ENCODE measurements around the gene TMEM151B. TPM values are rescaled to one million over a fixed set of nuclear protein-coding genes. Genes with fewer than 3 reads are reported as not detected.

The TMEM151B gene
- total RNA-seq, 1 experiment from 2014 or later, result not detected

DNA sequence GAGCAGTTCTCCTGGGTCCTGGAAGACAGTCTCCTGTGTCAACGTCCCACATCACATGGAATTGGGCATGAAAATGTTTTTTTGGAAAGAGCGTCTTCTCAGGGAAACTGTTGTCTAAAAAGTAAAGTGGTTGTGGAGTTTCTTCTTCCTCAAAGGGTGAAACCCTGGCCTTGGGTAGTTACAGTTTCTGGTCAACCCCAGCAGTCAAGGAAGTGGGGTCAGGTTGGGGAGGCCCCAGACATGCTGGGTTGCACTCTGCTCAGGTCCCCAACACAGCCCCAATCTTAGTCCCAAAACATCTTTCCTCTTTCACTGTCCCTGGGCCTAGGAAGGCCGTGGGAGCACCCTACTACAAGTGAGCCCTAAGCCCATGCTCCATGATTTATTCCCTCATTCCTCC lies 3.9 kb upstream of the TMEM151B start:
- Histone ChIP-seq H3K4me3 (ENCODE audit: low read depth, low read length) (no peak overlapping the region), H3K27me3 (replicated peaks; ENCODE audit: control insufficient read depth, insufficient read depth, low read length) (peaks cover 6% of the 10 kb centered on the region), H3K36me3 (ENCODE audit: control insufficient read depth, insufficient read depth, low read length) (no peaks in the 10 kb centered on the region), H3K4me1 (peaks cover 26% of the 10 kb centered on the region), H3K9me3 (no peaks in the 10 kb centered on the region)
- Mint-ChIP-seq H3K27me3 (ENCODE audit: insufficient read depth, unreplicated experiment) (peaks cover 5% of the 10 kb centered on the region), H3K4me3 (ENCODE audit: unreplicated experiment) (peak overlapping the region; percentile 38), H3K4me1 (ENCODE audit: low read depth, unreplicated experiment) (peaks cover 13% of the 10 kb centered on the region), H3K27ac (ENCODE audit: unreplicated experiment) (no peak overlapping the region), H3K9me3 (ENCODE audit: unreplicated experiment) (no peaks in the 10 kb centered on the region), H3K36me3 (ENCODE audit: insufficient read depth, unreplicated experiment) (peaks cover 15% of the 10 kb centered on the region)
- TF ChIP-seq, protein P1, sequence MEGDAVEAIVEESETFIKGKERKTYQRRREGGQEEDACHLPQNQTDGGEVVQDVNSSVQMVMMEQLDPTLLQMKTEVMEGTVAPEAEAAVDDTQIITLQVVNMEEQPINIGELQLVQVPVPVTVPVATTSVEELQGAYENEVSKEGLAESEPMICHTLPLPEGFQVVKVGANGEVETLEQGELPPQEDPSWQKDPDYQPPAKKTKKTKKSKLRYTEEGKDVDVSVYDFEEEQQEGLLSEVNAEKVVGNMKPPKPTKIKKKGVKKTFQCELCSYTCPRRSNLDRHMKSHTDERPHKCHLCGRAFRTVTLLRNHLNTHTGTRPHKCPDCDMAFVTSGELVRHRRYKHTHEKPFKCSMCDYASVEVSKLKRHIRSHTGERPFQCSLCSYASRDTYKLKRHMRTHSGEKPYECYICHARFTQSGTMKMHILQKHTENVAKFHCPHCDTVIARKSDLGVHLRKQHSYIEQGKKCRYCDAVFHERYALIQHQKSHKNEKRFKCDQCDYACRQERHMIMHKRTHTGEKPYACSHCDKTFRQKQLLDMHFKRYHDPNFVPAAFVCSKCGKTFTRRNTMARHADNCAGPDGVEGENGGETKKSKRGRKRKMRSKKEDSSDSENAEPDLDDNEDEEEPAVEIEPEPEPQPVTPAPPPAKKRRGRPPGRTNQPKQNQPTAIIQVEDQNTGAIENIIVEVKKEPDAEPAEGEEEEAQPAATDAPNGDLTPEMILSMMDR (IDR thresholded peaks at IDR 0.05; ENCODE audit: insufficient read depth in 1 of 2, low read depth in 1 of 2, low read length in 1 of 2, severe bottlenecking in 1 of 2, unreplicated experiment in 1 of 2), result no peak
- DNase-seq, result no peak
- CTCF ChIA-PET, result interaction anchor here (1.2 to 3.7 kb wide), 2 partner anchors 39 to 72 kb away, joined by 4 to 23 read pairs; no protein-coding TSS in a partner anchor
- intact Hi-C loops (cut with micrococcal nuclease; ENCODE audit: unreplicated experiment), result no loop called here
- POLR2A ChIA-PET, result no interaction called here
- no TSS peak for BruUV-seq (replicated peaks)

DNA sequence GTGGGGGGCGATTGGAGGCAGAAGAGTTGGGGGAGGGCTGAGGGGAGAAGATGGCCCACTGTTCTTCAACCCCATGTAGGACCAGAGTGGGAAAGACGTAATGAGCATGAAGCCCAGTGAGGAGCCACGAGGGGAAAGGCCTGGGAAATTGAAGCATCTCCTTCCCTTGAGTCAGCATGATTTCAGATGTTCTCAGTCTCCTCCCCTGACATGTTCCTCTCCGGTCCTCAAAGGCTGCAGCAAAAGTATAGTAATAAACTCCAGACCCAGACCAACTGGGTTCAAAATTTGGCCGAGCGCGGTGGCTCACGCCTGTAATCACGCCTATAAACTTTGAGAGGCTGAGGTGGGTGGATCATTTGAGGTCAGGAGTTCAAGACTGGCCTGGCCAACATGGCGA lies 3.0 kb upstream of the TMEM151B start:
- Histone ChIP-seq H3K9me3 (no peaks in the 10 kb centered on the region), H3K27me3 (replicated peaks; ENCODE audit: control insufficient read depth, insufficient read depth, low read length) (peaks cover 6% of the 10 kb centered on the region), H3K4me1 (peaks cover 26% of the 10 kb centered on the region), H3K4me3 (ENCODE audit: low read depth, low read length) (no peak overlapping the region), H3K36me3 (ENCODE audit: control insufficient read depth, insufficient read depth, low read length) (no peaks in the 10 kb centered on the region)
- no TSS peak for BruUV-seq (replicated peaks)
- Mint-ChIP-seq H3K27me3 (ENCODE audit: insufficient read depth, unreplicated experiment) (peaks cover 8% of the 10 kb centered on the region), H3K4me1 (ENCODE audit: low read depth, unreplicated experiment) (peaks cover 13% of the 10 kb centered on the region), H3K4me3 (ENCODE audit: unreplicated experiment) (no peak overlapping the region), H3K27ac (ENCODE audit: unreplicated experiment) (no peak overlapping the region), H3K36me3 (ENCODE audit: insufficient read depth, unreplicated experiment) (peaks cover 15% of the 10 kb centered on the region), H3K9me3 (ENCODE audit: unreplicated experiment) (no peaks in the 10 kb centered on the region)
- no peak for DNase-seq
- ChIA-PET POLR2A (no interaction called here), CTCF (interaction anchor here (1.2 to 3.7 kb wide), 3 partner anchors 38 to 72 kb away, joined by 4 to 23 read pairs (median 16); partner anchors contain the start of gene AARS2)
- TF ChIP-seq, protein P1 (IDR thresholded peaks at IDR 0.05; ENCODE audit: insufficient read depth in 1 of 2, low read depth in 1 of 2, low read length in 1 of 2, severe bottlenecking in 1 of 2, unreplicated experiment in 1 of 2), result no peak
- intact Hi-C loops (cut with micrococcal nuclease; ENCODE audit: unreplicated experiment), result no loop called here

DNA sequence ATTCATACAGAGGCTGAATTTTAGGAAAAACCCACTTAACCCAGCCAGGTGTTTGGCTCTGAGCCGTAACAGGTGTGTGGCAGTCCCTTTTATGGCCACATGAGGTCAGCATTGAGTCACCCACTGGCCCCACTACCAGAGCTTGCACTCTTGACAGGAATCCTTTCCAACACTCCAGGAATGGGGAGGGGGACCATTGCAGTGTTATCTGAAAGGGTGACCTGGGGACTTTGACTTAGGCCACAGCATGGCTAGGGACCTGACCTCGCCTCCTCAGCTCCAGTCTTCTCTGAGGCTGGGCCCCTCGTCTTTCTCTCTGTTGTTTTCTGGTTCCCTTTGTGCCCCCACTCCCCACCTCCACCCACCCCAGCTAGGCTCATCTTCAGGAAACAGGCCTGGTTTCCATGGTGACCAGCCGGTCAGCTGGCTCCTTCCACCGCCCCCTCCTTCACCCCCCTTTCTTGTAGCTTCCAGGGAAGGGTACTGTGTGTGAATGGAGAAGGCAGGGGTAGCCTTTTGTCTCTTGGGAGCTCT lies 2.1 kb upstream of the TMEM151B start:
- BruUV-seq (replicated peaks), result no TSS peak
- H3K27ac Mint-ChIP-seq (ENCODE audit: unreplicated experiment), result no peak overlapping the region
- CTCF ChIA-PET, result interaction anchor here (0.6 to 3.7 kb wide), 14 partner anchors 12 to 95 kb away, joined by 3 to 23 read pairs (median 3); partner anchors contain the start of genes AARS2, HSP90AB1, SLC35B2 and SPATS1
- intact Hi-C loops (cut with micrococcal nuclease; ENCODE audit: unreplicated experiment), result loop anchor here (1.0 kb wide), 2 partner anchors 36 to 70 kb away; no protein-coding TSS in a partner anchor
- TF ChIP-seq, protein P1 (IDR thresholded peaks at IDR 0.05; ENCODE audit: insufficient read depth in 1 of 2, low read depth in 1 of 2, low read length in 1 of 2, severe bottlenecking in 1 of 2, unreplicated experiment in 1 of 2), result peak; percentile 84 to 92
- POLR2A ChIA-PET, result no interaction called here
- H3K4me3 ChIP-seq (ENCODE audit: low read depth, low read length), result no peak overlapping the region
- H3K4me1 ChIP-seq, result peaks cover 18% of the 10 kb centered on the region
- no peaks in the 10 kb centered on the region for H3K9me3 Mint-ChIP-seq (ENCODE audit: unreplicated experiment)
- H3K27me3 Mint-ChIP-seq (ENCODE audit: insufficient read depth, unreplicated experiment), result peaks cover 15% of the 10 kb centered on the region
- H3K36me3 Mint-ChIP-seq (ENCODE audit: insufficient read depth, unreplicated experiment), result peaks cover 15% of the 10 kb centered on the region
- H3K27me3 ChIP-seq (replicated peaks; ENCODE audit: control insufficient read depth, insufficient read depth, low read length), result peaks cover 6% of the 10 kb centered on the region
- no peak overlapping the region for H3K4me3 Mint-ChIP-seq (ENCODE audit: unreplicated experiment)
- DNase-seq, result peak; percentile 70 to 81
- no peaks in the 10 kb centered on the region for H3K9me3 ChIP-seq
- H3K36me3 ChIP-seq (ENCODE audit: control insufficient read depth, insufficient read depth, low read length), result no peaks in the 10 kb centered on the region
- H3K4me1 Mint-ChIP-seq (ENCODE audit: low read depth, unreplicated experiment), result peaks cover 13% of the 10 kb centered on the region
